ENCODE measurements around the gene GRIN2A. TPM values are rescaled to one million over a fixed set of nuclear protein-coding genes. Genes with fewer than 3 reads are reported as not detected.

GRIN2A gene
- total RNA-seq, 1 donor from 2014 or later, result 5.3 TPM

DNA sequence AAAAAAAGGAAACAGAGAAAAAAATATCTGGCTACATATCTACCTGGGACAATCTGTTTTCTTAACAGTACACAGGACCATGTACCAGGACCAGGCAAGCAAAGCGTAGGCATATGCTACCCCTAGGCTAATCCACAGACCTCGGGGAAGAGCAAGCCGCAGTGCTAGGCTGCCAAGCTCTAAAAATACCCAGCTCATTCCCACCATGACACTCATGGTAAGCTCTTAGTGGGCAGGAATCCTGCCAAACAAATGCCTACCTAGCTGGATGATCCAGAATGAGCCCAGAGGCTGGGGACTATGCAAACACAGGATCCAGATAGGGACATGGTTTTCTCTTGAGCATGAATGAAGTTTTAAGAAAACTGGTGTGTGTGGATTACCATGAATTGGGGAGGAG, 95.6 kb downstream of the GRIN2A start:
- no peak for DNase-seq (ENCODE audit: low spot score)

DNA sequence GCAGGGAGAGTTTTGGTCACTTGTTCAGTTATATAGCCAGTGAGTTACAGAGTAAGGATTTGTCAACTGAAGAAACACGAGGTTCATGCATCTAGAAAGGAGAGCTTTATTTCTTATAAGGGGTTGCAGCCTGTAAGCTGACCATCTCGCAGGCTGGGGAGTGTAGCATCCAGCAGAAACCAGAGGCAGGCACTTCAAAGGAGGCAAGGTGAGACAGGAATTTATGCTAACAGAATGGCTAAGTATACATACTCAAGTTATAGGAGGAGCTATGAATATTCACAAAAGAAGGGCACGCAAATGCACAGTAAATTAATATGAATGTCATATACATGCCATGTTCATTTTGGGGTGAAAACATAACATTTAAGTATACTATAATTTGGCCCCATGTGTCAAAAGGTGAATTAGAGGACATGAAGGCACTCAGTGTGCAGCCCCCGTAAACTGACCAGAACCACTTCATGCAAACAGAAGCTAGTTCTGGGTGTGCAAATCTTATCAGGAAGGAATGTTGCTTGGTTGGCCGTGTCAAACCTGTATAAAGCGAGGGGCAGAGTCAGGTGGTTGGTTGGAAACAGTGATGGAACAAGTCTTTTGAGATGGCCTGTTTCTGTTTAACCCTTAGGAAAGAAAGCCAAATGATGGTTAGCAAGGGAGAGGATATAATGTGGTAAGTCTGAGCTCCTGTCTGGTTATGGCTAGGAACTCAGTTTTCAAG, 97.0 kb downstream of the GRIN2A start:
- no peak for DNase-seq (ENCODE audit: low spot score)

DNA sequence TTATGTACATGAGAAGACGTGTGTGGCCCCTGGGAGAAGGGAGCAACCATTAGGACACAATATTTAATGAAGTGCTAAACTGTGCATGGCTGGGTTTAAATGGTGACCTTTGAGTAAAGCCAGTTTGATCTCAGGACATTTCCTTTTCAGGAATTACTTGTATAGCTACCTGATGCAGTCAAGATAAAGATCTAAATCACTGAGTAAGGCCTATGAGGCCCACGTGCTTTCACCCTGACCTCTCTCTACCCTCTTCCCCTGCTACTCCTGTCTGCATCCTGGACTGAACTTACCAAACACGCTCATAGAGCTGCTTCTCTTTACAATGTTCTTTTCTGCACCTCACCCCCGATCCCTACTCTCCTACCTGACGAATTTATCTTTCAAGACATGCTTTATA, 98.9 kb downstream of the GRIN2A start:
- DNase-seq (ENCODE audit: low spot score), result no peak

DNA sequence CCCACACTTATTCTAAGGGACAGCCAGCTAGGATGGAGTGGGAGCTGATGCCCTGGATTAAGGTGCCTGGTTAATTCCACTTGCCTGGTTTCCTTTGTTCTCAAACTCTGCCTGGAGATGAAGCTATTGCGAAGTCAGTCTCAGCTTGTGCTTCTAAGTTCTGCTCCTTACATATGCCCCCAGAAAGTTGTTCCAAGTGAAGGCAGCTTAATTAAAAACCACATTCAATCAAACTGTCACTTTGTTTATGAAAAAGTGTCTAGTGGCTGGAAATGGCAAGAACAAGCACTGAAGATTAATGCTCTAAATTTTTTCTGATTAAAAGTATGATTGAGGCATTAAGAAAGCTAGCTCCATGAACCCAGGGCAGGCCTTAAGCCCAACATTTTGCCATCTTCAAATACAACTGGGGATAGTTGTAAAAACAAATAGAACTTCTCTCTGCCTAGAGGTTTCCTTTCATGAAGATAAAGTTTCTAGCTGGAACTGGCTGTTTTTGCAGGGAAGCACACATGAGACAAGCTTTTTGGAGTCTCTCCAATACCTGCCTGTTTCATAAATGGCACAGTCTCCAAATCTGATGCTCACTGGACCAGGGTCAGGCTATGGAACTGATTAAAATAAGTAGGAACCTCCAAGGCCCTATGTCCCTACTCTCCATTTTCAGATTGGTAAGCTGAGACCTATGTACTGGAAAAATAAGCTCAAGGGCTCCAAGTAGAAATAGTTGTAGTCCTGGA, 100.9 kb downstream of the GRIN2A start:
- DNase-seq (ENCODE audit: low spot score), result peak; percentile 6

DNA sequence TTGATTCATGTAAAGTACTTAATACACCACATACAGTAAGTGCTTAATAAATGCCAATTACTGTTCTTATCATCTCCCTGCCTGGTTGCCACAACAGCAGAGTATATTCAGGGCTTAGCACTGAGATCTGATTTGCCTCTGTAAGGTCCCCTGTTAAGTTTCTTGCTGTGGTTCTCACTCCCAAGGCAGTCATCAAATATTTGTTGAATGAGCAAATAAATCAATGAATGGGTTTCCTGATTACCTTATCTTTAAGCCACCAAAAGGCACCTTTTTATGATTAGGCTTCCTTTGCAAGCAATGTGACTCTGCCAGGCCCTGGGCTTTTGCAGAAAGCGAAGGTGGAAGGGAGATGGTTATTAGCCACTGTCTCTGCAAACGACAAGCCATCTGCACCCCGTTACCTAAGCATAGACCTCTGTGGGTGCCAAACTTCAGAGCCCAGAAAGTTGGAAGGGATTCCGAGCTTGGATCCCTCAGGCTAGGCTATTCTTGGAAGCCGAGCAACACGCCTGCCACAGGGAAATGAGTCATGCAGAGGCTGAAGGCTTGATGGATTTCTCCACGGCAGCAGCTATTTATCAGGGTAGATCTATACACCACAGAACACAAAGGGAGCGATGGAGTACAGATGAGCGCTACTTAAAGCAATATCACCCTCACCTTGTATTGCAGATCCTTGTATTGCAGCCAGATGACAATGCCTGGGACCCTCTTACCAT, 102.0 kb downstream of the GRIN2A start:
- peak; percentile 78 for DNase-seq (ENCODE audit: low spot score)

DNA sequence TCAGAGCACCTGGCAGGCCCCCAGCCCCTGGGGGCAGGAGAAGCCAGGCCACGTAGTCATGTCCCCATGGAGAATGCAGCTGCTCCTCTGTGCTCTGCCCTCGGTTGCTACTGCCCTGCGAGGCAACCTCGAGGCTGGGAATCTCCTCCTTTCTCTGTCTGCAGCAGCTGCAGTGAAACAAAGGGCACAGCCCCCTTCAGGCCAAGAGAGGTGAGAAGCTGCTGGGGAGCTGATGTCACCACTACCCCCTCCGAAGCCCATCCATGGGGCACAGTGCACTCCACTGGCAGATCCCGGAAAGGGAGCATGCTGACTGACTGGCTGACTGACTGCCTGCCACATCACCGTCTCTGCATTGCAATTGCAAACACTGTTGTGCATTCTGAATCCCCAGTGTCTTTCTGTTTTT, 103.7 kb downstream of the GRIN2A start:
- no peak for DNase-seq (ENCODE audit: low spot score)

DNA sequence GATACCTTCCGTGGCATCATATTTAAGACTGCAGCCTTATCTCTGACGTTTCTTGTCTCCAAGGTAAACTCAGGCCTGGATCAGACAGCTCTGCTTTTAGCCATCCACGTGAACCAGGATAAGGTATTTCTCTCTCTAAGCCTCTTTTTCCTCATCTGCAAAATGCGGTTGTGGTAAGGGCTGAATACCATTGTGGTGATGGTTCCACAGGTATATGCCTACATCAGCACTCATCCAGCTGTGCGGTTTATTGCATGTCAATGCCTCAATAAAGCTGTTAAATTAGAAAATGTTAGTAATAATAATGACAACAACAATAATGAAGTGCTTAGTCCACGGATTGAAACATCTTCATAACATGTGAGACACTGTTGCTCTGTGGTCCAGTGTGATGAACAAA, 104.4 kb downstream of the GRIN2A start:
- DNase-seq (ENCODE audit: low spot score), result no peak

DNA sequence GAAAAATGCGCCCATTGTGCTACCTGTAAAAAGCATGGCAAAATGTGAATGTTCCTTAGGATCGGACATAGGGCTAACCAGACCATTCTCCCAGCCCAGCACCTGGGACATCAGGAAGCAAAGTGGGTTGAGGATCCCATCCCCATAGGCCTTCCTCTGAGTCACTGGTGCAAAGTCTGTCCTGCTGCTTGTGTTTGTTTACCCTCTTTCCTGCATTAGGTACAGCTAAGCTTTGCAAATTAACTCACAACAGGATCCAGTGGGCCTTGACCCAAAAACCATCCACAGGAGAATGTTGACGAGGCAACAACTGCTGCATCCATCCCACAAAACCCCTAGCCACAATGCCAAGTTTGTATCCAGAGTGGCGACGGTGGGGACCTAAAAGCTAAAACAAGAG, 106.2 kb downstream of the GRIN2A start:
- DNase-seq (ENCODE audit: low spot score), result no peak

DNA sequence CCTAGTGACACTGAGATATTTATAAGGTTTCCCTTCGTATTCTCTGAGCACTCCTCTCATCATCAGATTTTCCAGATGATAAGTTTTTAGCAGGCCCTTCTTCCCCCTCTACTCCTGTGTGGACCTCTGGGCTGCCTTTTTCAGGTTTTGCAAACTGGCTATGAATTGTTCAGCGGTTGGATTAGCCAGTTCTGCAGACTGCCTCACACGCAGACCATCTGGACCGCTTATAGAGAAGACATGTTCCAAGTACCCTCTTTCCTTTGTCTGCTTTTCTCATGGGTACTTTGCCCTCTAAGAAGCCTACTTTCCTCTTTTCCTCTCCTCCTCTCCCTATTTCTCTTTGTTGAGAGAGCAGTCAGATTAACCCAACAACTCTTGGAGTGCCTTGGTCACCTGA, 111.6 kb downstream of the GRIN2A start:
- no peak for DNase-seq (ENCODE audit: low spot score)

DNA sequence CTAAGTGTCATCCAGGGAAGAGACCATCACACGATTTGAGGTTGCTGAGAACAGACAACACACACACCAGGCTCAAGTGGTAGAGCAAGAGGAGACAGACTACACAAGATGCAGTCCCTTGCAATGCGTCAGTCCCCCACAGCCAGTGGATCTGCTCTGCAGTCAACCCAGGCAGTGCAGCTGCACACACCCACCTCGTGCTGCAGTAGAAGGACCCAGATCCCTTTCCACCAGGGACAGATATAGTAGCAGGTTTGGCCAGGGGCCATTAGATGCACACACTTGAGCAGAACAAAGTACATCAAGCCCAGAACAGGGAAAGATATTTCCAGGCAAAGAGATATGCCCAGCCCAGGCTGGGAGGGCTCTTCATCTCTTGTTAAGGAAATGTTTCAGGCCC, 112.9 kb downstream of the GRIN2A start:
- DNase-seq (ENCODE audit: low spot score), result no peak

DNA sequence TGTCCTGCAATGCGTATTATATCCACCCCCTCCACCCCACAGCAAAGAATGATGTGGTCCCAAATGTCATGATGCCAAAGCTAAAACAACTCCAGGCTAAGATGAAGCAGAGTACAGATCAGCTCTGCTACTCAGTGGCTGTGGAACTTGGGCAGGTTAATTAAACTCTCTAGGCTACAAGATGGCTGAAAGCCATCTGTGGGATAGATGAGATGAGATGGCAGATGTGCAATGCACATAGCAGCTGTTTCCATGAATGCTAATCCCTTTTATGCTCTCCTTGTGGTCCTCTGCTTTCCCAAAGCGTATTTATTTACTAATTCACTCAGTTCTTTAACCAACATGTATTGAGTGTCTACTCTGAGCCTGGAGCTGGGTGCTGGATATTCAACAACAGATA, 114.4 kb downstream of the GRIN2A start:
- no peak for DNase-seq (ENCODE audit: low spot score)

DNA sequence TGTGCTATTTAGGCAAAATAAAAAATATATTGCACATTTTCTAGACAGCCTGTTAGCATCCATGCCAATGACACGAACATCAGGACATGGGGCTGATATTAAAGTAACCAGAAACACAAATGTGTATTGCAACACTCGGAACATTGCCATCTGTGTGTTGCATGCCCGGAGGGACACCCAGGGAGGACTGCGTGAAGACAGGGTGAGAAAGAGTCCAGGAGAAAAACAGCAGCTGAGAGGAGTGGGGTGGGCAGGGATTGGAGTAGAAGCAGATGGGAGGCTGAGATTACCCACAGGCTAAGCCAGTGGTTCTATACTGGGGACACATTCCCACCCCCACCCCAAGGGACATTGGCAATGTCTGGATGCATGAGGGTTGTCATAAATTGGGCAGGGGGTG, 114.8 kb downstream of the GRIN2A start:
- DNase-seq (ENCODE audit: low spot score), result no peak

DNA sequence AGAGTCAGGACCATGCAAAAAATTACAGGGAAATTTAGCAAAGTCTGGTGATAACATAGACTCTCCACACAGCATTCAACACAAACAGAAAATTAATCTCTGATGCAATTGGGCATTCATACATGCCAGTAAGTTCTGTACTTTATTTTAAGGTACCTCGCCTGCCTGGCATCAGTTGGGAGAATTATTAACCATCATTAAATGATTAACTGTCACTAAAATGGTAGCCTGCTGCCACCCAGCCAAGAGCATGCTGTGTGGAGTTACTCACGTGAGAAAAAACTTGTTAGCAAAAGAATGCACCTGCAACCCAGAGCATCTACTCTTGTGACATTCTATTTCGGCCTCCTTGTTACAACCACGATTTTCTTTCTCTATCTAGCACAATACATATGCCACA, 117.2 kb downstream of the GRIN2A start:
- DNase-seq (ENCODE audit: low spot score), result no peak

DNA sequence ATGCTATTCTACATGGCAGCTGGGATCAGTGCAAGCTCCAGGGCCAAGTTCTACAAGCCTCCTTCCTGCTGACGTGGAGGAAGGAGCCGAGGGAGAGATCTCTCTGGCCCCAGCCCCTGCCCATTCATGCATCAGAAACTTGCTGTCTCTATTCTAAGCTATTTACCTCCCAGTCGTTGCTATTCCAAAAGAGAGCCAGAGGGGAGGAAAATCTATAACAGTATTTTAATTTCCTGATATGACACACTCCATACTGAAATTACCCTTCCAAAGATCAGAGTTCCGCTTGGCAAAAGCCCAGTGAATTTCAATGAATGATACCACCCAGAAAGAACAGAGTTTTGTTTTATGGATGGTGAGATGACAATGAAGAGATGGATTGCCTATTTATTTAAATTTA, 133.4 kb downstream of the GRIN2A start:
- DNase-seq (ENCODE audit: low spot score), result no peak

DNA sequence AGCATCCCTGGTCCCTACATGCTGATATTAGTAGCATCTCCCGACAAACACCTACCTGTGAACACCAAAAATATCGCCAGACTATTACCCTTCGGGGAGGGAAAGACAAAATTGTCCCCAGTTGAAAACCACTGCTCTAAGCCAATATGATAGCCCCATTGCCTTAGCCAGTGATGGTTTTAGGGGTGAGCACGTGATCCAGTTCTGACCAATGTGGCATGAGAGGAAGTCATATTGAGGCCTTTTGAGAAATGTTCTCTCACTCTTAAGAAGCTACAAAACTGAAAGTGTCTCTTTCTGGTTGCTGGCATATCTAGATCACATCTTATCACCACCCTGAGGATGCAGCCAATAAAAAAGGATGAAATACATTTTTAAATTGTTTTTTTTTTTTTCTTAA, 136.3 kb downstream of the GRIN2A start:
- DNase-seq (ENCODE audit: low spot score), result no peak

DNA sequence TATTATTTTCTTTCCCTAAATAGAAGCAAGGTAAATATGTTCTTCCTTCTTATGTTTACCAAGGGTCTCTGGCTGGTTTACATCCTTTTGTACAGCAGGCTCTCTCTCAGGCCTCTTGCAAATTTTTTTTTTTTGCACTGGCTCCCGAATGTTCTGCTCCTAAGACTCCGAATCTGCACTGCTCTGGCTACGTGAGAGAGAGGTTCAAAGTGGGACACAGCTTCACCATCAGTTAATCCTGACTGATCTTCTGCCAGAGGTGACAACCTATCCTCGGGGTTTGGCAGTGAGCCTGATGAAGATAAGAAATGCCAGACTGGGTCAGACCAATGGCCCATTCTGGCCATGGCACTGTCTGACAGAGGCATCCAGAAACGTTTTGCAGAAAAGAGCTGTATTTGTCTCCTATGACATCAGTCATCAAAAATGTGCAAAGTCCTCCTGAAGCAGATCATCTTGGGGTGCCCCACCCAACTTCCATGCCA, 136.9 kb downstream of the GRIN2A start:
- no peak for DNase-seq (ENCODE audit: low spot score)

DNA sequence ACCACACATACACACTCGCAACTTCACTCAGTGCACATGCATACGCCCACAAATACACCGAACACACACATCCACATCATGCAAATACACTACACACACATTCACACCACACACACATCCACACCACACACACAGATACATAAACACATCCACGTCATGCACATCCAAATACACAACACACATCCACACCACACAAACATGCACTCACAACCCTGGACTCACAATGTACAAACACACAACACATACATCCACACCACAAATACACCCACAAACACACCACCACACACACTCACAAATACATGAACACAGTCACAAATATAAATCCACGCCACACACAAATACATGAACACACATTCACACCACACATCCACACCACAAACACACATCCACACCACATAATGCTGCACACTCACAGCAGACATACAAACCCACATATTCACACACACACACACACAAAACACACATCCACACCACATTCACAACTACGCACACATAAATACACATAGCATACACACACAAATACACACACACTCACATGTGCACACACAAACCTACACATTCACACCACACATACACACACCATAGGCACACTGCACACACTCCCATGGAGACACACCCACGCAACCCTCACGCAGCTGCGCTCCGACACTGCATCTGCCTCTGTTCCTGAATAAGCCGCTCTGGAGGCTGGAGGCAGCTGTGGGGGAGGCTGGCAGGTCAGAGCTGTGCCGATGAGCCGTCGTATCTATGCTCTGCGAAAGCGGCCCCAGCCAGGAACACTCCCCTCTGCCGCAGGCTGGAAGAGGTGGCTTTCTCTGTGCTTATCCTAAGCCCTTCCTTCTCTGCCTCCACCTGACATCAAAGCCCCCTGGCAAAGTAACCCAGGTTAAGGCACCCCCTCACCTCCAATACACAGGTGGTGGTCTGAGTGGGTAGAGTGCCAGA, 141.8 kb downstream of the GRIN2A start:
- DNase-seq (ENCODE audit: low spot score), result no peak

DNA sequence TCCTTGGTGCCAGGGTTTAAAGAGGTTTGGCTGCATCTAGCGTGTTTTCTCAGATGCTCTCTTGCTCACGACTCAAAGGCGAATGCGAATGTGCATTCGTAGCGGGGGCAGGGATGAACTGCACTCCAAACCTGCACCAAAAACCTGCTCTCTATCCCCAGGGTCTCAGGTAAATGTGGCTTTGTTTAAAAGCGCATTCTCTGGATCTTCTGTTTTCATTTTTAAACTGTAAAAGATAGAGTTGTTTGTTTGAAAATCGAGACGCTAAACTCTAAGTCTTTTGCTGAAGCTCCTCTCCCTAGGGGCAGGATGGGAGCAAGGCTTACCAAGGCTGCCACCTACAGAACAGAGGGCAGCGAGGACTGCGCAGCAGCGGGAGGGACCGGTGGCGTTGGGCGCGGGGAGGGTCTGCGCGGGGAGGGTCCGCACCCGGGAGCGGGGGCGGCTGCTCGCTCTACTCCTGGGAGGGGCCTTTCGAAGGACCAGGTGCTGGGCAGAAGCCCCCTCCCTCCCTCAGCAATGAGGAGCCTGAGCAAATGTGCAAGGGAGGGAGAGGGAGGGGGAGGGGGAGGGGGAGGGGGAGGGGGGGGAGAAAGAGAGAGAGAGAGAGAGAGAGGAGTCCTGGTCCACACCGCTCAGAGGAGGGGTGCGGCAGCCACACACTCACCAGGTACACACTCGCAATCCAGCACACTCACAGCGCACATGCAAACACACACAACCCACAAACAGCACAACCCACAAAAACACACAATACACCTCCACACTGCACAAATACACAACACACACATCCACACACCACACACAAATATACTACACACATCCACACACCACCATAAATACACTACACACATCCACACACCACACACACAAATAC, 142.8 kb downstream of the GRIN2A start:
- DNase-seq (ENCODE audit: low spot score), result no peak

DNA sequence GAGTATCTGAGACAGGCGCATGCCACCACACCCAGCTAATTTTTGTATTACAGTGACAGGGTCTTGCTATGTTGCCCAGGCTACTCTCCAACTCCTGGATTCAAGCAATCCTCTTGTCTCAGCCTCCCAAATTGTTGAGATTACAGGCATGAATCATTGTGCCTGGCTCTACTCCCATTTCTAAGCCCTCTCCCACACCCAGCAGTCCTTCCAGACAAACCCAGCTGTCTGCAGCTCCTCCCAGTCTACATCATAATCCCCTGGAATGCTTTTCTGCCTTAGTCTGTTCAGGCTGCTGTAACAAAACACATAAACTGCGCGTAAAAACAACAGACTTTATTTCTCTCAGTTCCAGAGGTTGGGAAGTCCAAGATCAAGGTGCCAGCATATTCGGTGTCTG, 144.5 kb downstream of the GRIN2A start:
- no peak for DNase-seq (ENCODE audit: low spot score)

DNA sequence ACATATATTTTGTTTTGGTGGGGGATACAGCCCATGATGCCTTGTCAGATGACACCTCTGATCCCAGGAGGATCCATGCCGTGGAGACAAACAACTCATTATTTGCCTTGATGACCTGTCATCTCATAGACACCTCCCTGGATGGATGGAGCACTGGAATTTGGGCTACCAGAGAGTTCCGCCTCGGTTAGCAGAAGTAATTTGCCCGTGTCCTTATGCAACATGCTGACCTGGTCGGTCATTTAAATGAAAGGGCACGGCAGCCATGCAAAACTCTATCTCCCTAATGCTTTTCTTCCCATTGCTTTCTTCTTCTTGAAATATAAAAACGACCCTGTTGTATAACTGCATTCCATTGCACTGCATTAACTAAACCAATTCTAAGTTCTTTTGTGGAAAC, 145.3 kb downstream of the GRIN2A start:
- DNase-seq (ENCODE audit: low spot score), result no peak
